ENCODE results near the gene SUMF1. TPM values are rescaled to one million over a fixed set of nuclear protein-coding genes. Genes with fewer than 3 reads are reported as not detected.

The SUMF1 gene
- total and polyA plus RNA-seq, 2 of the 13 experiments (the other 11 are each of a cell fraction or from before 2014, with no cell fraction given), result 18.5 to 28.9 TPM

DNA sequence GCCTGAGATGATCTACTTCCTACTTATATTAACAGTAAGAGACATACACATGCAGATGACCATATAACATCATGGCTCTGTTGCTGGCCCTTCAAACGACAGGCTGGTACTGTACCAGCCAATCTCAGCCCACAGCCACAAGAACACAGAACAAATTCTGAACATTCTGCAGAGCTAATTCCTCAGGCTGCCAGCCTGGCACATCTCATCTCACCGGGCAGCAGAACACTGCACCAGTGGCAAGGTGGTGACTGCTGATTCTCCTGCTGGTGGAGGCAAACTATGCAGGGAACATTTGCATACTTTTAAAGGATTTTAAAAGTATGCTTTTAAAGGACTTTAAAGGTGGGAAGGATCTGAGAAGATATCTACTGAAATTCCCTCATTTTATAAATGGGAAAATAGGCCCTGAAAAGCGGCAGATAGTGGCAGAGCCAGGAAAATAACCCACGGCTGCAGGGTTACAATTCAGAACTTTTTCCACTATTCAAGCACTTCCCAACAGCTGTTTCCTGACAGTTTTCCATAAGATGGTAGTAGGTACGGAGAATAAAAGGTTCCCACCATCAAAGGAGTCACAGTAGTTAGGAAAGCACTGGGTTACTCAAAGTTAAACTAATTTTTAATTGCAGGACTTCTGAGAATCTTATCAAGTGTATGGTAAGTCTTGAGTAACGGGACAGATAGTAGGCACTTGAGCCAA is 37.3 kb downstream of the SUMF1 start (continued):
- TF ChIP-seq, protein P1, sequence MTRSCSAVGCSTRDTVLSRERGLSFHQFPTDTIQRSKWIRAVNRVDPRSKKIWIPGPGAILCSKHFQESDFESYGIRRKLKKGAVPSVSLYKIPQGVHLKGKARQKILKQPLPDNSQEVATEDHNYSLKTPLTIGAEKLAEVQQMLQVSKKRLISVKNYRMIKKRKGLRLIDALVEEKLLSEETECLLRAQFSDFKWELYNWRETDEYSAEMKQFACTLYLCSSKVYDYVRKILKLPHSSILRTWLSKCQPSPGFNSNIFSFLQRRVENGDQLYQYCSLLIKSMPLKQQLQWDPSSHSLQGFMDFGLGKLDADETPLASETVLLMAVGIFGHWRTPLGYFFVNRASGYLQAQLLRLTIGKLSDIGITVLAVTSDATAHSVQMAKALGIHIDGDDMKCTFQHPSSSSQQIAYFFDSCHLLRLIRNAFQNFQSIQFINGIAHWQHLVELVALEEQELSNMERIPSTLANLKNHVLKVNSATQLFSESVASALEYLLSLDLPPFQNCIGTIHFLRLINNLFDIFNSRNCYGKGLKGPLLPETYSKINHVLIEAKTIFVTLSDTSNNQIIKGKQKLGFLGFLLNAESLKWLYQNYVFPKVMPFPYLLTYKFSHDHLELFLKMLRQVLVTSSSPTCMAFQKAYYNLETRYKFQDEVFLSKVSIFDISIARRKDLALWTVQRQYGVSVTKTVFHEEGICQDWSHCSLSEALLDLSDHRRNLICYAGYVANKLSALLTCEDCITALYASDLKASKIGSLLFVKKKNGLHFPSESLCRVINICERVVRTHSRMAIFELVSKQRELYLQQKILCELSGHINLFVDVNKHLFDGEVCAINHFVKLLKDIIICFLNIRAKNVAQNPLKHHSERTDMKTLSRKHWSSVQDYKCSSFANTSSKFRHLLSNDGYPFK (CRISPR knock-in tag; IDR thresholded peaks at IDR 0.05; ENCODE audit: borderline replicate concordance), result no peak
- TF ChIP-seq ZNF136 (CRISPR knock-in tag; IDR thresholded peaks at IDR 0.05; ENCODE audit: low read depth) (no peak), XRCC5 (optimal IDR thresholded peaks at IDR 0.05; ENCODE audit: low read length) (no peak), ZNF350 (CRISPR knock-in tag; IDR thresholded peaks at IDR 0.05; ENCODE audit: borderline replicate concordance, low read depth) (no peak), TSC22D2 (CRISPR knock-in tag; IDR thresholded peaks at IDR 0.05; ENCODE audit: borderline replicate concordance) (no peak), ZNF615 (CRISPR knock-in tag; IDR thresholded peaks at IDR 0.05; ENCODE audit: borderline replicate concordance) (no peak), ZNF709 (CRISPR knock-in tag; IDR thresholded peaks at IDR 0.05) (no peak)
- TF ChIP-seq, protein P2, sequence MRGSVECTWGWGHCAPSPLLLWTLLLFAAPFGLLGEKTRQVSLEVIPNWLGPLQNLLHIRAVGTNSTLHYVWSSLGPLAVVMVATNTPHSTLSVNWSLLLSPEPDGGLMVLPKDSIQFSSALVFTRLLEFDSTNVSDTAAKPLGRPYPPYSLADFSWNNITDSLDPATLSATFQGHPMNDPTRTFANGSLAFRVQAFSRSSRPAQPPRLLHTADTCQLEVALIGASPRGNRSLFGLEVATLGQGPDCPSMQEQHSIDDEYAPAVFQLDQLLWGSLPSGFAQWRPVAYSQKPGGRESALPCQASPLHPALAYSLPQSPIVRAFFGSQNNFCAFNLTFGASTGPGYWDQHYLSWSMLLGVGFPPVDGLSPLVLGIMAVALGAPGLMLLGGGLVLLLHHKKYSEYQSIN (CRISPR knock-in tag; IDR thresholded peaks at IDR 0.05; ENCODE audit: borderline replicate concordance), result no peak
- TF ChIP-seq, protein P3, sequence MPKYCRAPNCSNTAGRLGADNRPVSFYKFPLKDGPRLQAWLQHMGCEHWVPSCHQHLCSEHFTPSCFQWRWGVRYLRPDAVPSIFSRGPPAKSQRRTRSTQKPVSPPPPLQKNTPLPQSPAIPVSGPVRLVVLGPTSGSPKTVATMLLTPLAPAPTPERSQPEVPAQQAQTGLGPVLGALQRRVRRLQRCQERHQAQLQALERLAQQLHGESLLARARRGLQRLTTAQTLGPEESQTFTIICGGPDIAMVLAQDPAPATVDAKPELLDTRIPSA (CRISPR knock-in tag; IDR thresholded peaks at IDR 0.05; ENCODE audit: borderline replicate concordance), result no peak
